ENCODE data around the gene S100A11.
"Not testable (repeated sequence)": the region's sequence is repeated elsewhere in the genome, so short reads cannot be mapped to it uniquely, and the experiment has no call there.

Gene S100A11

DNA sequence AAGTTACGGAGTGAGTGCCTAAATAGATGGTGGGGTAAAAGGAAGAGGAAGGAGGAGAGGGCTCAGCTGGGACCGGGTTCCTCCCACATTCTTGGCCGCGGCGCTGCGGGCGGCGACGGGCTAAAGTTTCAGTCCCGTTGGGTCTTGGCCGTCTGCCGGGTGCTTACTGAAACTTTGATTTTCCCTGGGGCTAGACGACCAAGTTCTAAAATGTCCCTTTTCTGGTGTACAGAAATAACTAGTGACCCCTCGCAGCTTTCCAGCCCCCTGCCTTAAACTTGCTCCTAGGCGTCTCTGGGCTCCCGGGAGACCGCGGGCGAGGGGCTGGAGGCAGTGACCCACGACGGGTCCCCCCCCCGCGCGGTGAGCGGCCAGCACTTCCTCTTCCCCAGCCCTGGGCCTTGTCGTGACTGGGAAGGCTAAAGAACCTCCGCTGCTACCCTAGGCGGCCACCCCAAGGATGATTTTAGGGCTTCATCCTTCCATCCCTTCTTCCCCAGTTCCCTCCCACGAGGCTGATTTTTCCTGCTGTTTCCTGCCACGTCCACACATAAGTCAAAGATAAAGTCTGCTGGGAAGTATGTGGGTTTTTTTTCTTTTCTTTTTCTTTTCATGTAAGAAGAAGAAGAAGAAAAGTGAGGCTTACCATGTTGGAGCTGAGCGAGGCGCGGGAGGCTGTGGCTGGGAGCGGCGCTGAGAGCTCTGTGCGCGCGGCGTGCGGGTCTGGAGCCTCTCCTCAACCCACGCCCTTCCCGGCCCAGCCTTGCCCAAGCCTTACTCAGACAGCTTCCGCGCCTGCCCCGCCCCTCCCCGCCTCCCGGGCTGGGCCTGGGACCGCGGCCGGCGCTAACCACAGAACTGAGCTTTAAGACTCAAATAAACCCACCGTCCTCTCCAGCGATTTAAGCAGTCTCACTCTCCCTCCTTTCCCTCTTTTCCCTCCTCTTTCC lies at the start of gene S100A11:
Gene S100A11 (minus strand): TSS at position 738 of the 950 bp plus-strand sequence. CDS start 89 bp downstream, at position 649.
- peak; percentile 95 for DNase-seq

DNA sequence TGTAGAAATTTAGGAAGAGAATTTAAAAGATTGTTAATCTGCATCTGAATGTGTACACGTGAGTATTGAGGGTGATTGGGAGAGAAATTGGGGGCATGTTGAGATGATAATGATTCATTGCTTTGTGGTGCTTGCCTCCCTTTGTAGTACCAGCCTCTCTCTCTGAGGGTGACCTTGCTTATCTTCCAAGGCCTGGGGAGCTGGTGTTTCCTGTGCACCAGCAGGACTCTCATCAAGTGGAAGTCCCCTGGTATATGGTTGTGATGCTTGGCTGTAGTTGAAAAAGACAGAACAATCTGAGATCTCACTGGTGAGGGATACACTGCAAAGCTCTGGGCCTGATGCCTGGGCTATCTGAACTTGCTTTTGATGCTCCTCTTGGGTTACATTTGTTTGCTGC lies 48.0 kb upstream of the S100A11 start:
- no peak for DNase-seq

- not testable (repeated sequence) for DNase-seq
Measured at GRCh38 chr1:152081026-152081425, 44.2 kb upstream of the S100A11 start.

GRCh38 chr1:152080494-152080893 lies 43.7 kb upstream of the S100A11 start:
- DNase-seq, result not testable (repeated sequence)

DNA sequence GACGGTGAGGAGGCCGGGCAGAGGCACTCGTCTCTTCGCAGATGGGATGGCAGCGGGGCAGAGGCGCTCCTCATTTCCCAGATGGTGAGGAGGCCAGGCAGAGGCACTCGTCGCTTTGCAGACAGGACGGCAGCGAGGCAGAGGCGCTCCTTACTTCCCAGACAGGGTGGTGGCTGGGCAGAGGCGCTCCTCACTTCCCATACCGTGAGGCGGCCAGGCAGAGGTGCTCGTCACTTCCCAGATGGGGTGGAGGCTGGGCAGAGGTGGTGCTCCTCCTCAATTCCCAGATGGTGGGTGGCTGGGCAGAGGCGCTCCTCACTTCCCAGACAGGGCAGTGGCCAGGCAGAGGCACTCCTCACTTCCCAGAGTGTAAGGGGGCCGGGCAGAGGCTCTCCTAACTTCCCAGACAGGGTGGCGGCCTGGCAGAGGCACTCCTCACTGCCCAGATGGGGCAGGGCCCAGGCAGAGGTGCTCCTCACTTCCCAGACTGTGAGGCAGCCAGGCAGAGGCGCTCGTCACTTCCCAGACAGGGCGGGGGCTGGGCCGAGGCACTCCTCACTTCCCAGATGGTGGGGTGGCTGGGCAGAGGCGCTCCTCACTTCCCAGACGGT lies 42.1 kb upstream of the S100A11 start:
- no peak for DNase-seq

DNA sequence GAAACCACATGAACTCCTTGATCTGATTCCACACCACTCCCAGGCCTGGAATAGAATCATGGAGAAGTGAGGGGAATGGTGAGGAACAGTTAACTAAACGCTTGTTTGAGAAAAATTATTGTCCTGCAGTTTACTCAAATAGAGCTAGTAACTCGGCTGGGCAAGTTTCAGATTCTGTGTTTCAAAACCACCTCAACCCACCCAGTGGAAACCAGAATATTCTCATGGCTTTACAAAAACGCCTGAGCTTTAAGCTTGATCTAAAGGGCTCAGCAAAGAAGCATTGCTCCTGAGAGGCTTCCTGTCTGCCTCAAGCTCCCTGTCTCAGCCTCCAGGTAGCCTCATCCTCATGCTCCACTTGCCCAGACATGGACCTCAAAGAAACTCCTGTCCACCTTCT lies 35.5 kb upstream of the S100A11 start:
- DNase-seq, result no peak

DNA sequence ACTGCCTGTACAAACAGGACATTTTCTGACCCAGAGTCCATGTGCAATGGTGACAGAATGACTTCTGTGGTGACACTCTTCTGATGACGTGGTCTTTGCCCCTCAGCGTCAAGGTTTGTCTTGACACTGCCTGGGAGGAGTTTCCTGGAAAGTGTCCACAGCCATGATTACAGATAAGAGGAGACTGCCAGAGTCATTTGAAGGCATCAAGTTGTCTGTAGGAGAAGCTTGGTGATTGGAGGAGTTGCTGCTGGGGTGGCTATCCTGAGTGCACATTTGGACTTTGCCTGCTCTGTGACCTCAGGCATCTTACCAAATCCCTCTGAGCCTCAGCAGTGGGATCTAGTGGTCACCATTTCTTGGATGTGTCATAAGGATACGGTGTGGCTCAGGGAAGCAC lies 34.3 kb upstream of the S100A11 start:
- no peak for DNase-seq

- DNase-seq, result no peak
Measured at GRCh38 chr1:152067929-152068328, 31.1 kb upstream of the S100A11 start.

- no peak for DNase-seq
Measured at GRCh38 chr1:152067150-152067549, 30.3 kb upstream of the S100A11 start.

GRCh38 chr1:152061952-152062351 lies 25.1 kb upstream of the S100A11 start:
- no peak for DNase-seq

GRCh38 chr1:152053375-152053774 lies 16.6 kb upstream of the S100A11 start:
- DNase-seq, result no peak

- peak; percentile 91 for DNase-seq
Measured at GRCh38 chr1:152052606-152053005, 15.8 kb upstream of the S100A11 start.

DNA sequence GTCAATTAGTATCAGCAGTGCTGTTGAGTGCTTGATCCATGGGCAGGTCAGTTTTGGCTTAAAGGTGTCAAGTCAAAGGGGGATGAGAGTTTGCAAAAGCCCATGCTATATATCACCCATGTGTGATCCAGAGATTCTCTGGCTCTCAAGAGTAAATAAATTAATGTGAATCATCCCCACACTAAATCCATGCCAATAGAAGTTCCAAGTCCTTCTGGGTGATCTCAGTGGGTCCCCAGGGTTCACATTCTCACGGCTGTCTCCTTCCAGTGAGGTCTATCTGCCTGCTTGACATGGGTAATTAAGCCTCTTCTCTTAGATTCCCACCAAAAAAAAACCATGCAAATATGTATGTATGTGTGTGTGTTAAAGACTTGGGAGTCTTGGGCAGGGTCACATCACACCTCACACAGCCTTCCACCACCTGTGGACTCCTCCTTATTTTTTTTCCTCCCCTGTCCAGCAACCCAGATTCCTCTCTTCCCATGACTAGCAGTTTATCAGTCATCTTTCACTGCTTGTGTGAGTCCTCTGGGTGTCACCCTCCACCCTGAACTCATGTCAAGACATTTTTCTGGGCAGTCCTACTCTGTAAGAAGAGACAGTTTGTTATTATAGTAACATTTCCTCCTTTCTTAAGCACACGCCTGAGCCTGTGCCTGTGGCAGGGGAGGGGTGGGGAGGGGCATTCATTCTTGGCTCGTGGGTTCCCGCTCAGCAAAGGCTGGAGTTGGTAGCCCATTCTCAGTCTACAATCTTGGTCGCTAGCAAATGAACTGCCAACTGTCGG lies 14.3 kb upstream of the S100A11 start:
- DNase-seq, result no peak

- no peak for DNase-seq
Measured at GRCh38 chr1:152049291-152050083, 12.7 kb upstream of the S100A11 start.

- DNase-seq, result no peak
Measured at GRCh38 chr1:152048416-152049009, 11.7 kb upstream of the S100A11 start.

GRCh38 chr1:152047730-152048415 lies 11.1 kb upstream of the S100A11 start:
- peak; percentile 100 for DNase-seq

DNA sequence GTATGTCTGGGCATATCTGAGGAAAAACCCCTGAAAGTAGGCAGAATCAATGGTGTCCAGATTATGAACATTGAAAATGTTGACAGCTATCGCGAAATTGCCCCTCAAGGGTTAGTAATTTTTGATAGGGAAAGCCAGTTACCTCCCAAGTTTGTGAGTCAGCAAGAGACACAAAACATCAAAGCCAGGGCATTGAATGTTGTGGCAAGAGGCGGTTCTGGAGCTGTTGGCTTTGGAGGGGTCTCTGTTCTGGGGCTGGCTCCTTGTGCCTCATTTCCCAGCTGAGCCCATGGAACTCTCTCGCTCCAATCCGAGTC lies 10.6 kb upstream of the S100A11 start:
- no peak for DNase-seq

- no peak for DNase-seq
Measured at GRCh38 chr1:152044386-152044785, 7.6 kb upstream of the S100A11 start.

DNA sequence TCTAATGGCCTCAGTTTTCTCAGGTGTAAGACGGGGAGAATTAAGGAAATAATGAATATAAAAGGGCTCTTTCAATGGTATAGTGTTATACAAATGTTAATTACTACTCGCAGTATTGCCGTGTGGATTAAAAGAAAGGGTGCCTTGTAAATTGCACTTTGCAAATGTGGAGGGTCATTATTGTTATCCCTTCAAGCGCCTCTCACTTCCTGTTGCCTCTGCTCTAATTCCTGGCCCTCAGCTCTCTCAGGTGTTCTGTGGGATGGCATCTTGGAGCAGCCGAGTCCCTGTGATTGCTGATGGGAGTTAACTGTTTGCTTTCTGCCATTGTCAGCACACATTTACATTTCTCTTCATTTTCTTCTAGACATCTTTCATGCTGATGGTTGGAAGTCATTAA lies 7.1 kb upstream of the S100A11 start:
- no peak for DNase-seq

GRCh38 chr1:152042030-152042429 lies 5.2 kb upstream of the S100A11 start:
- DNase-seq, result no peak

- no peak for DNase-seq
Measured at GRCh38 chr1:152039886-152040285, 3.1 kb upstream of the S100A11 start.

DNA sequence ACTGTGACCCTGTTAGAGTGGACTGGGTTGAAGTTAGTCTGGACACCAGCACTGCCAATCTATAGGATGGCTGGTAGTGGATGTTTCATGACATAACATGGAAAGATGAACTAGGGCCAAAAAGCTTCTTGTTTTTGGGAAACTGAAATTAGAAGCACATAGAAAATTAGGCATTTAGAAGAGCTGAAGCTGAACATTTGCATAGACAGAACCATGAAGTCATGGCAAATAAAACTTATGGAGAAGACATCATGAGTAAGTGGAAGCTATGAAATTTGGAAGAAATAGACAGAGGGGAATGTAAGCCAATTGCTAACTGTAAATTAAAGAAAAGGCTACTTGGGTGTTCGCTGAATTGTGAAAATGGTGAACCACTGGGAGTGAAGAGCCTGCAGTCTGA lies 2.7 kb upstream of the S100A11 start:
- DNase-seq, result no peak
